ENCODE measurements around the gene CELF3.

CELF3 gene

DNA sequence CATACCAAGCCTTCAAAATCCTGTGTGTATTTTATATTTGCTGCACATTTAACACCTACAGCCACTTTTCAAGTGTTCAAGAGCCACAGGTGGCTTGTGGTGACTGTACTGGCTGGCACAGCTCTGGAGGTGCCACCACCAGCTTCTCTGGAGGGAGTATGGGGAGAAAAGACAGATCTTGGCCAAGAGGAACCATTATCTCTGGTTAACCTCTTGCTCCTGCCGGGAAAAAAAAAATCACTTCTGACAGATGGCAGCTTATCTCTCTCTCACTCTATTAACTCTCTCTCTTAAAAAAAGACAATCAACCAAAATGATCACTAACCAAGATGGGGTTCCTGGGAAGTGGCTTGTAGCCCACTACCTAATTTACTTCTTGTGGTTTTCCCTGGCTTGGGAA lies 3.5 kb upstream of the CELF3 start:
- Histone ChIP-seq H3K27me3 (ENCODE audit: insufficient read depth, low read depth) (peaks cover 65% of the 10 kb centered on the region), H4K20me1 (ENCODE audit: insufficient read depth) (no peaks in the 10 kb centered on the region), H3K36me3 (ENCODE audit: insufficient read depth) (no peaks in the 10 kb centered on the region), H3K9ac (no peak overlapping the region; the same call in 1 of the 2 replicates), H2AFZ (ENCODE audit: low read depth) (peak overlapping the region; percentile 91), H3K4me1 (ENCODE audit: low read depth, poor library complexity, severe bottlenecking) (peaks cover 29% of the 10 kb centered on the region), H3K79me2 (ENCODE audit: insufficient read depth, low read depth) (no peaks in the 10 kb centered on the region), H3K4me2 (peak overlapping the region; percentile 82), H3K4me3 (IDR thresholded peaks at IDR 0.05; ENCODE audit: insufficient read depth, low read depth, low read length) (peak overlapping the region; percentile 100), H3K27ac (no peak overlapping the region)
- TF ChIP-seq, protein P1, sequence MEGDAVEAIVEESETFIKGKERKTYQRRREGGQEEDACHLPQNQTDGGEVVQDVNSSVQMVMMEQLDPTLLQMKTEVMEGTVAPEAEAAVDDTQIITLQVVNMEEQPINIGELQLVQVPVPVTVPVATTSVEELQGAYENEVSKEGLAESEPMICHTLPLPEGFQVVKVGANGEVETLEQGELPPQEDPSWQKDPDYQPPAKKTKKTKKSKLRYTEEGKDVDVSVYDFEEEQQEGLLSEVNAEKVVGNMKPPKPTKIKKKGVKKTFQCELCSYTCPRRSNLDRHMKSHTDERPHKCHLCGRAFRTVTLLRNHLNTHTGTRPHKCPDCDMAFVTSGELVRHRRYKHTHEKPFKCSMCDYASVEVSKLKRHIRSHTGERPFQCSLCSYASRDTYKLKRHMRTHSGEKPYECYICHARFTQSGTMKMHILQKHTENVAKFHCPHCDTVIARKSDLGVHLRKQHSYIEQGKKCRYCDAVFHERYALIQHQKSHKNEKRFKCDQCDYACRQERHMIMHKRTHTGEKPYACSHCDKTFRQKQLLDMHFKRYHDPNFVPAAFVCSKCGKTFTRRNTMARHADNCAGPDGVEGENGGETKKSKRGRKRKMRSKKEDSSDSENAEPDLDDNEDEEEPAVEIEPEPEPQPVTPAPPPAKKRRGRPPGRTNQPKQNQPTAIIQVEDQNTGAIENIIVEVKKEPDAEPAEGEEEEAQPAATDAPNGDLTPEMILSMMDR (conservative IDR thresholded peaks at IDR 0.05; ENCODE audit: low read depth, low read length): no peak

DNA sequence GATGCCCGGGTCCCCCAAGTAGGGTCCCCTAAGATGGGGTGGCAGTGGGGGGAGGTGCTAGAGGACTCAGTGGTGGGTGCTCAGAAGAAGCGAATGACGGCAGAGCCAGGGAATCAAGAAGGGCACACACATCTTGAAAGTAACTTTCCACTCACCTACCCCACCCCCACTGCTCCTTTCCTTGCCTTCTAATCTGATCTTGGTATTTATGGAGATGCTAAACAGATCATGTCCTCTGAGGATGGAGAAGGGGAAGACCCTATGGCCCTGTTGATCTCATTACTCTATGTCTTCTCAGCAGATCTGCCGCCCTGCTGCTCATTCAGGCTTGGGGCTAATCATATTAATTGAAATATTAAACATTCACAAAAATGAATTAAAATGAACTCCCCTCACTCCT lies 2.1 kb upstream of the CELF3 start:
- TF ChIP-seq, protein P1 (conservative IDR thresholded peaks at IDR 0.05; ENCODE audit: low read depth, low read length): no peak
- H3K4me2 ChIP-seq: no peak overlapping the region
- H3K4me3 ChIP-seq (IDR thresholded peaks at IDR 0.05; ENCODE audit: insufficient read depth, low read depth, low read length): no peak overlapping the region
- H3K9ac ChIP-seq: no peak overlapping the region
- peaks cover 74% of the 10 kb centered on the region for H3K27me3 ChIP-seq (ENCODE audit: insufficient read depth, low read depth)
- H3K36me3 ChIP-seq (ENCODE audit: insufficient read depth): no peaks in the 10 kb centered on the region
- no peaks in the 10 kb centered on the region for H4K20me1 ChIP-seq (ENCODE audit: insufficient read depth)
- H3K4me1 ChIP-seq (ENCODE audit: low read depth, poor library complexity, severe bottlenecking): peaks cover 29% of the 10 kb centered on the region
- H2AFZ ChIP-seq (ENCODE audit: low read depth): no peak overlapping the region
- H3K79me2 ChIP-seq (ENCODE audit: insufficient read depth, low read depth): no peaks in the 10 kb centered on the region
- H3K27ac ChIP-seq: no peak overlapping the region

DNA sequence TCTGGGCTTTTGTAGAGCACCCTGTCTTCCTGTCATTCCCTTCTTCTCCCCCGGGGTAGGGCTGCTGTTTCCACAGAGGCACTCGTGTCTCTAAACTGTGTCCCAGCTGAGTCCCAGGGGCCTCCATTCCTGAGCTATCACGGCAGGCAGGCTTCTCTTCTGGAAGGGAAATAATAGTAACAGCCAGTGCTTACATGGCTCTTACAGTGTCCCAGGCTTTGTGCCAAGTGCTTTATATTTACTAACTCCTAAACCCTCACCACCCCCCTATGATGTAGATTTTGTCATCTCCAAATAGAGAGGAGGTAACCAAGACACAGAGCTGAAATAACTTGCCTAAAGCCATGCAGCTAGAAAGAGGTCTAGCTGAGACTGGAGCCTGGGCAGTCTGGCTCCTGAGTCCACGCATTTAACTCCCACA lies 1.4 kb upstream of the CELF3 start:
- H3K4me2 ChIP-seq: no peak overlapping the region
- H3K27me3 ChIP-seq (ENCODE audit: insufficient read depth, low read depth): peaks cover 77% of the 10 kb centered on the region
- no peak overlapping the region for H2AFZ ChIP-seq (ENCODE audit: low read depth)
- TF ChIP-seq, protein P1 (conservative IDR thresholded peaks at IDR 0.05; ENCODE audit: low read depth, low read length): no peak
- H3K9ac ChIP-seq: no peak overlapping the region
- no peak overlapping the region for H3K27ac ChIP-seq
- H3K36me3 ChIP-seq (ENCODE audit: insufficient read depth): no peaks in the 10 kb centered on the region
- H3K4me3 ChIP-seq (IDR thresholded peaks at IDR 0.05; ENCODE audit: insufficient read depth, low read depth, low read length): no peak overlapping the region
- no peaks in the 10 kb centered on the region for H4K20me1 ChIP-seq (ENCODE audit: insufficient read depth)
- H3K4me1 ChIP-seq (ENCODE audit: low read depth, poor library complexity, severe bottlenecking): peaks cover 29% of the 10 kb centered on the region
- no peaks in the 10 kb centered on the region for H3K79me2 ChIP-seq (ENCODE audit: insufficient read depth, low read depth)

DNA sequence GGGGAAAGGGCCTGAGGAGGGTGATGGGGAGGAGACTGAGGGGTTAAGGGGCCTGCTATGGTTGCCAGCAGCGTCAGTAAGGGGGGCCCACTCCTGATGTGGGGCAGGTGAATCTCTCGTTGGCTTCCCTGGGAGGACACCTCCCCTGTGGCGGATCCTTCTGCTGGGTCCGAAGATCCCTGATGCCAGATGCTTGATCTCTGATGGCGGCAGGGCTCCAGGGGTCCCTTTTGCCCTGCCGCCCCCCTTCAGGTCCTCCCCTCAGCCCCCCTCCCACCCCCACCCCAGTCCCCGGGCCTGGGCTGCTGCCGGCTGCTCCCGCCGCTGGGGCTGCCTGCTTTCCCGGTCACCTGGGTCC lies 219 bp downstream of the CELF3 start:
- Histone ChIP-seq H2AFZ (ENCODE audit: low read depth) (no peak overlapping the region), H3K4me1 (ENCODE audit: low read depth, poor library complexity, severe bottlenecking) (peaks cover 21% of the 10 kb centered on the region), H3K27me3 (ENCODE audit: insufficient read depth, low read depth) (peaks cover 82% of the 10 kb centered on the region), H3K4me3 (IDR thresholded peaks at IDR 0.05; ENCODE audit: insufficient read depth, low read depth, low read length) (peak overlapping the region; percentile 34), H4K20me1 (ENCODE audit: insufficient read depth) (no peaks in the 10 kb centered on the region), H3K36me3 (ENCODE audit: insufficient read depth) (no peaks in the 10 kb centered on the region), H3K4me2 (no peak overlapping the region), H3K9ac (no peak overlapping the region), H3K27ac (no peak overlapping the region), H3K79me2 (ENCODE audit: insufficient read depth, low read depth) (no peaks in the 10 kb centered on the region)
- TF ChIP-seq, protein P1 (conservative IDR thresholded peaks at IDR 0.05; ENCODE audit: low read depth, low read length): no peak

Measured in KMS-11 (cell line).